GM23338 (cell line): ENCODE data around the gene SCNN1A. TPM values are rescaled to one million over a fixed set of nuclear protein-coding genes. Genes with fewer than 3 reads are reported as not detected.
A peak's percentile ranks its signal among the peaks of the same experiment; 100 is the strongest.

Experiments
- ATAC-seq: fragments of 200-7000 bp; cut with Tn5 transposase; 3 replicates; pipeline ENCODE4 v1.9.1; 2020
- DNase-seq: peaks from one replicate; pipeline ENCODE4 v3.0.0-alpha.2; 2015; ENCODE audit warnings: low spot score
- H2AFZ ChIP-seq: fragments of 200-600 bp; sonication (generic); 2 replicates; pipeline ENCODE4 v1.8.0; 2016; ENCODE audit warnings: antibody characterized with exemption, mild to moderate bottlenecking, moderate library complexity
- H3F3A ChIP-seq: fragments of 200-600 bp; sonication (generic); replicated peaks from 2 replicates; pipeline ENCODE4 v1.8.0; 2017; ENCODE audit warnings: antibody characterized with exemption, mixed run types, low read depth
- H3K27ac ChIP-seq: fragments of 200-600 bp; sonication (generic); 2 replicates; pipeline ENCODE4 v1.6.1; 2016; ENCODE audit warnings: low read depth
- H3K27me3 ChIP-seq: fragments of 200-600 bp; sonication (generic); 2 replicates; pipeline ENCODE4 v1.8.0; 2016; ENCODE audit warnings: mild to moderate bottlenecking, mixed run types, moderate library complexity; ENCODE audit not compliant: insufficient read depth
- H3K36me3 ChIP-seq: fragments of 200-600 bp; sonication (generic); 2 replicates; pipeline ENCODE4 v1.8.0; 2016; ENCODE audit warnings: mild to moderate bottlenecking; ENCODE audit not compliant: insufficient read depth
- H3K4me1 ChIP-seq: fragments of 200-600 bp; sonication (generic); 2 replicates; pipeline ENCODE4 v1.8.0; 2016; ENCODE audit warnings: mild to moderate bottlenecking, moderate library complexity; ENCODE audit not compliant: insufficient read depth
- H3K4me2 ChIP-seq: fragments of 200-600 bp; sonication (generic); 2 replicates; pipeline ENCODE4 v1.7.1; 2017; ENCODE audit warnings: mixed run types
- H3K4me3 ChIP-seq: fragments of 200-600 bp; sonication (generic); 2 replicates; pipeline ENCODE4 v1.6.1; 2016; ENCODE audit warnings: mixed run types
- H3K79me2 ChIP-seq: fragments of 200-600 bp; sonication (generic); replicated peaks from 2 replicates; pipeline ENCODE4 v1.8.0; 2017; ENCODE audit warnings: mild to moderate bottlenecking; ENCODE audit not compliant: insufficient read depth
- H3K9me2 ChIP-seq: fragments of 200-600 bp; sonication (generic); 2 replicates; pipeline ENCODE4 v1.8.0; 2017; ENCODE audit not compliant: insufficient read depth
- H4K20me1 ChIP-seq: fragments of 200-600 bp; sonication (generic); replicated peaks from 2 replicates; pipeline ENCODE4 v1.8.0; 2017; ENCODE audit warnings: mild to moderate bottlenecking; ENCODE audit not compliant: insufficient read depth
- H3K27ac Mint-ChIP-seq: 2 replicates; pipeline ENCODE4 v1.8.0; 2020; ENCODE audit warnings: inconsistent platforms, mild to moderate bottlenecking, moderate library complexity, mixed read lengths
- H3K27me3 Mint-ChIP-seq: 3 replicates; pipeline ENCODE4 v1.8.0; 2022; ENCODE audit warnings: low read depth, mild to moderate bottlenecking, moderate library complexity, mixed read lengths, inconsistent platforms; ENCODE audit not compliant: insufficient read depth, poor library complexity
- H3K36me3 Mint-ChIP-seq: 3 replicates; pipeline ENCODE4 v1.8.0; 2021; ENCODE audit warnings: low read depth, mild to moderate bottlenecking, inconsistent platforms, moderate library complexity, mixed read lengths
- H3K4me1 Mint-ChIP-seq: 3 replicates; pipeline ENCODE4 v1.8.0; 2020; ENCODE audit warnings: mild to moderate bottlenecking, inconsistent platforms, mixed read lengths
- H3K4me3 Mint-ChIP-seq: 3 replicates; pipeline ENCODE4 v1.8.0; 2021; ENCODE audit warnings: moderate library complexity, mild to moderate bottlenecking, inconsistent platforms, mixed read lengths
- H3K9me3 Mint-ChIP-seq: 3 replicates; pipeline ENCODE4 v1.8.0; 2020; ENCODE audit warnings: moderate library complexity, mild to moderate bottlenecking, inconsistent platforms, mixed read lengths
- CREB1 ChIP-seq: fragments of 250-450 bp; sonication (Bioruptor Pico); IDR thresholded peaks from 2 replicates; pipeline ENCODE4 v1.5.0; 2020; ENCODE audit warnings: low read depth, mild to moderate bottlenecking, moderate library complexity
- CTCF ChIP-seq, 2 experiments: fragments of 200-600 bp in 1 of 2; sonication (generic) in 1 of 2; conservative IDR thresholded peaks; 2 replicates each; pipeline versions ENCODE4 v1.5.1 to v1.6.1; 2016 to 2017; ENCODE audit warnings: antibody characterized with exemption in 2 of 2, low read depth in 2 of 2, mild to moderate bottlenecking in 2 of 2, moderate library complexity in 1 of 2
- ETS1 ChIP-seq: IDR thresholded peaks from 2 replicates; pipeline ENCODE4 v1.6.1; 2016; ENCODE audit warnings: antibody characterized with exemption
- EZH2 ChIP-seq: fragments of 200-600 bp; sonication (generic); IDR thresholded peaks from one replicate; pipeline ENCODE4 v1.8.0; 2017; ENCODE audit warnings: antibody characterized with exemption, mild to moderate bottlenecking, low read depth; ENCODE audit not compliant: unreplicated experiment
- EZH2phosphoT487 ChIP-seq: fragments of 200-600 bp; sonication (generic); IDR thresholded peaks from one replicate; pipeline ENCODE4 v1.8.1; 2018; ENCODE audit warnings: antibody characterized with exemption; ENCODE audit not compliant: unreplicated experiment
- JUNB ChIP-seq: IDR thresholded peaks from one replicate; pipeline ENCODE4 v1.6.1; 2016; ENCODE audit warnings: antibody characterized with exemption; ENCODE audit not compliant: unreplicated experiment
- NANOG ChIP-seq: IDR thresholded peaks from 2 replicates; pipeline ENCODE4 v1.6.1; 2016; ENCODE audit warnings: antibody characterized with exemption, borderline replicate concordance
- POLR2AphosphoS5 ChIP-seq: IDR thresholded peaks from 2 replicates; pipeline ENCODE4 v1.6.1; 2016; ENCODE audit warnings: antibody characterized with exemption, low read depth
- REST ChIP-seq: IDR thresholded peaks from one replicate; pipeline ENCODE4 v1.6.1; 2018; ENCODE audit warnings: antibody characterized with exemption; ENCODE audit not compliant: unreplicated experiment
- STAT1 ChIP-seq: IDR thresholded peaks from one replicate; pipeline ENCODE4 v1.6.1; 2016; ENCODE audit warnings: antibody characterized with exemption; ENCODE audit not compliant: unreplicated experiment
- ZNF114 ChIP-seq: fragments of 250-450 bp; sonication (Bioruptor Pico); IDR thresholded peaks from 2 replicates; pipeline ENCODE4 v1.5.0; 2020; ENCODE audit warnings: mild to moderate bottlenecking, moderate library complexity
- ZNF331 ChIP-seq: fragments of 250-450 bp; sonication (Bioruptor Pico); IDR thresholded peaks from 2 replicates; pipeline ENCODE4 v1.5.0; 2020; ENCODE audit warnings: low read depth, mild to moderate bottlenecking, moderate library complexity
- ZNF462 ChIP-seq: fragments of 250-450 bp; sonication (Bioruptor Pico); IDR thresholded peaks from 2 replicates; pipeline ENCODE4 v1.5.0; 2020; ENCODE audit warnings: mild to moderate bottlenecking, moderate library complexity
- polyA plus RNA-seq: library from polyadenylated mRNA; unstranded; fragments of >200 nt; fragmentation: Nextera tagmentation; extraction: Ambion mirVana; gene quantifications from 2 replicates; pipeline ENCODE4 v1.2.1, GENCODE V29; 2016
- total RNA-seq: library from RNA; depleted of rRNA; stranded (reverse); fragments of >200 nt; shearing (Covaris generic); gene quantifications from 2 replicates; pipeline ENCODE4 v1.2.3, GENCODE V29; 2014

SCNN1A gene
- total and polyA plus RNA-seq, 2 experiments from 2014 or later: 37.1 to 125 TPM

- H3F3A ChIP-seq: peaks cover 26% of the 10 kb centered on the region
- H3K4me1 Mint-ChIP-seq: peaks cover 55% of the 10 kb centered on the region
- no peak overlapping the region for H3K4me3 Mint-ChIP-seq
- TF ChIP-seq ETS1 (no peak), REST (no peak), ZNF331 (no peak), STAT1 (no peak), EZH2phosphoT487 (no peak), CREB1 (CRISPR knock-in tag) (no peak), POLR2AphosphoS5 (no peak), EZH2 (no peak), NANOG (no peak), CTCF (conservative IDR thresholded peaks at IDR 0.05; ENCODE audit: low read depth in 2 of 2) (no peak), ZNF114 (CRISPR knock-in tag) (no peak), ZNF462 (CRISPR knock-in tag) (no peak), JUNB (no peak)
- H3K9me2 ChIP-seq: no peaks in the 10 kb centered on the region
- no peak overlapping the region for H3K27ac ChIP-seq
- no peaks in the 10 kb centered on the region; the same call in 1 of the 2 replicates for H3K79me2 ChIP-seq
- peaks cover 3% of the 10 kb centered on the region; the same call in 1 of the 2 replicates for H3K27me3 ChIP-seq
- peaks cover 44% of the 10 kb centered on the region for H3K4me1 ChIP-seq
- H4K20me1 ChIP-seq: no peaks in the 10 kb centered on the region
- peak overlapping the region; percentile 57; the same call in 1 of the 2 replicates for H3K4me3 ChIP-seq
- no peak overlapping the region for H2AFZ ChIP-seq
- ATAC-seq (no peak), DNase-seq (no peak)
- peaks cover 51% of the 10 kb centered on the region for H3K36me3 Mint-ChIP-seq
- H3K4me2 ChIP-seq: peak overlapping the region; percentile 83
- H3K36me3 ChIP-seq: peaks cover 14% of the 10 kb centered on the region; the same call in 1 of the 2 replicates
- no peaks in the 10 kb centered on the region for H3K9me3 Mint-ChIP-seq
- no peak overlapping the region; the same call in 1 of the 2 replicates for H3K27ac Mint-ChIP-seq
- peaks cover 17% of the 10 kb centered on the region for H3K27me3 Mint-ChIP-seq
Measured at GRCh38 chr12:6328045-6328779, 47.2 kb downstream of the SCNN1A start.
